Mucosa of rectum (tissue), 2 donors: ENCODE results near the gene RGS6.

Experiments
- H3K27ac ChIP-seq, 2 donors: one replicate each; pipeline ENCODE4 v1.7.0; 2013; ENCODE audit warnings: inconsistent platforms in 2 of 2, low read depth in 2 of 2, low read length in 2 of 2
- H3K27me3 ChIP-seq, 2 donors: one replicate each; pipeline ENCODE4 v1.7.0; 2013; ENCODE audit warnings: low read length in 2 of 2; ENCODE audit not compliant: control insufficient read depth in 2 of 2, insufficient read depth in 2 of 2
- H3K36me3 ChIP-seq, 2 donors: one replicate each; pipeline ENCODE4 v1.7.0; 2013; ENCODE audit warnings: low read length in 2 of 2; ENCODE audit not compliant: control insufficient read depth in 2 of 2, insufficient read depth in 2 of 2
- H3K4me1 ChIP-seq, 2 donors: one replicate each; pipeline ENCODE4 v1.7.0; 2013; ENCODE audit warnings: low read length in 2 of 2, mild to moderate bottlenecking in 1 of 2; ENCODE audit not compliant: control insufficient read depth in 2 of 2, insufficient read depth in 2 of 2
- H3K4me3 ChIP-seq, 2 donors: one replicate each; pipeline ENCODE4 v1.7.0; 2013; ENCODE audit warnings: low read length in 2 of 2
- H3K9ac ChIP-seq, 2 donors: one replicate each; pipeline ENCODE4 v1.7.0; 2013; ENCODE audit warnings: low read length in 2 of 2, low read depth in 1 of 2, mild to moderate bottlenecking in 1 of 2
- H3K9me3 ChIP-seq, 2 donors: one replicate each; pipeline ENCODE4 v1.7.0; 2013; ENCODE audit warnings: low read length in 2 of 2; ENCODE audit not compliant: control insufficient read depth in 2 of 2
- donor health status: healthy.
- donor health status: Normal muscosa, but diverticular disease.

Gene RGS6

DNA sequence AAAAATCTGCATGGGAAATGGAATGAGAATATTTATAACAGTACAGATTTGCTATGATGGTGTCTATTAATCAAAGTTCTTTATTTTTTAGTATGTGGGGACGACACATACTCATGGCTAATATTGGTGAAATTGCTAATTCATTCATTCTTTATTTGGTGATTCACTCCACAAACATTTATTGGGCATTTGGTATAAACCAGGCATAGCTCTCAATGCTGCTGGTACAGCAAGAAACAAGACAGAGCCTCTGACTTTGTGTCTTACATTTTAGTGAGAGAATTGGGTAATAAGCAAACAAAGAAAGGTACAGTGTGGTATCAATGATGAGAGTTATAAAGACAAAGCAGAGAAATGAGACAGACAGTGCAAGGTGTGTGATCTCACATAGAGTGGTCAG is 129.5 kb downstream of the RGS6 start:
- Histone ChIP-seq H3K4me1 (no peaks in the 10 kb centered on the region), H3K36me3 (no peaks in the 10 kb centered on the region), H3K9me3 (no peaks in the 10 kb centered on the region), H3K9ac (no peak overlapping the region), H3K4me3 (no peak overlapping the region), H3K27ac (no peak overlapping the region), H3K27me3 (no peaks in the 10 kb centered on the region)

DNA sequence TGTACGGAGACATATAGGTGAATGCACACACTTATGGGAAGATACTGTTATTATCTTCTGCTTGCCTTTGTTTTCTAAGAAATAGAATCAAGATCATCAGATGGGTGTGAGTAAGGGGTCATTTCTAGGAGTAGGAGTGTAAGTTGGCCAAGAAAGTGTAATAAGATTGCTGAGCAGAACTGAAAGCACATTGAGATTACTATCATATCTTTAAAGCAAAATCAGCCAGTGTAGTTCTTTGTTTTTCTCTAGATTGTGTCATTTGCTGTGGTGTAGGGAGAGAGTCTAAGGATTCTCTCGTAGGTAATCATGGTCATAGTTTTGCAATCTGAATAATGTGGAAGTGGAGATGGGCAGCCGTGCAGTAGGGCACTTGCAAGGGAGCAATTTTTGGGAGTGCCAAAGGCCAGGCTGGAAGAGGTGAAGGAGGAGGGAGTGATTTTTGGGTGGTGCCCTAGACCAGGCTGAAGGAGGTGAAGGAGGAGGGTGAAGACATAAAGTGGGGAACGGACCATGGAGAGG is 131.6 kb downstream of the RGS6 start:
- H3K4me3 ChIP-seq: no peak overlapping the region
- H3K27me3 ChIP-seq: no peaks in the 10 kb centered on the region
- H3K4me1 ChIP-seq: no peaks in the 10 kb centered on the region
- H3K9ac ChIP-seq: no peak overlapping the region
- no peak overlapping the region for H3K27ac ChIP-seq
- no peaks in the 10 kb centered on the region for H3K9me3 ChIP-seq
- no peaks in the 10 kb centered on the region for H3K36me3 ChIP-seq

DNA sequence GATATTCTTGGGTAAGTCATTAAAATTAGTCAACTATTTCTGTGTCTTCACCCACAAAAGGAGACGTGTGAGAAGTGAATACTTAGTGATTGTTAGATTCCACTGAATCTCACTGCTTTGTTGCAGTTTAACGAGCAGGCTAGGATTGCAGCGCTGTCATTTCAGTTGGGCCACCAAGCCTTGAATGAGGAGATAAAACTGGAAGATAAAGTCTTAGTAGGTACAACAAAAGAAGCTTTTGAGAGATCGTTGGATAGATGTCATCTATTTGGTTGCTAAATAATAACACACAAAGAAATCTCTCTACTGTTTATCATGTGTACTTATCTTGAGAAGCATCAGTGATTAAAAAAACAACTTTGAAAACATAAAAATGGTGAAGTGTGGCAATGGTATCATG is 132.3 kb downstream of the RGS6 start:
- Histone ChIP-seq H3K4me3 (no peak overlapping the region), H3K27ac (no peak overlapping the region), H3K27me3 (no peaks in the 10 kb centered on the region), H3K4me1 (no peaks in the 10 kb centered on the region), H3K9ac (no peak overlapping the region), H3K9me3 (no peaks in the 10 kb centered on the region), H3K36me3 (no peaks in the 10 kb centered on the region)

DNA sequence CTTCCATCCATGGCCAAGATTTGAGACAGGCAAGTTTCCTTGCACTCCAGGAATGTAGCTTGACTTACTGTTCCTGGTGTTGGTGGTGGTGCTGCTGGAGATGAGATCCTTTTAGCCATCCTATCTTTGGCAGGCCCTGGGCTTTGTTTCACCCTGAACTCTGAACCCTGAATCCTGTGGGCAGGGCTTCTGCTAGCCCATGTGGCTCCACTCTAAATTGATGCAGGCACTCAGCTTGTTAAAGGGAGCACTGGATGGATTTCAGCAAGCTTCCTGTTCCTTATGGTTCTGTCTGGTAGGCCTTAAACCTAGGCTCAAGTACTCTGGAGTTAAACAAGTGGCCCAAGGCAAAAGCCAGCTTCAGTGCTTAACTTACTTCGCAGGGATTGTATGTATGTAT is 138.2 kb downstream of the RGS6 start:
- H3K27ac ChIP-seq: no peak overlapping the region
- H3K27me3 ChIP-seq: no peaks in the 10 kb centered on the region
- no peaks in the 10 kb centered on the region for H3K9me3 ChIP-seq

DNA sequence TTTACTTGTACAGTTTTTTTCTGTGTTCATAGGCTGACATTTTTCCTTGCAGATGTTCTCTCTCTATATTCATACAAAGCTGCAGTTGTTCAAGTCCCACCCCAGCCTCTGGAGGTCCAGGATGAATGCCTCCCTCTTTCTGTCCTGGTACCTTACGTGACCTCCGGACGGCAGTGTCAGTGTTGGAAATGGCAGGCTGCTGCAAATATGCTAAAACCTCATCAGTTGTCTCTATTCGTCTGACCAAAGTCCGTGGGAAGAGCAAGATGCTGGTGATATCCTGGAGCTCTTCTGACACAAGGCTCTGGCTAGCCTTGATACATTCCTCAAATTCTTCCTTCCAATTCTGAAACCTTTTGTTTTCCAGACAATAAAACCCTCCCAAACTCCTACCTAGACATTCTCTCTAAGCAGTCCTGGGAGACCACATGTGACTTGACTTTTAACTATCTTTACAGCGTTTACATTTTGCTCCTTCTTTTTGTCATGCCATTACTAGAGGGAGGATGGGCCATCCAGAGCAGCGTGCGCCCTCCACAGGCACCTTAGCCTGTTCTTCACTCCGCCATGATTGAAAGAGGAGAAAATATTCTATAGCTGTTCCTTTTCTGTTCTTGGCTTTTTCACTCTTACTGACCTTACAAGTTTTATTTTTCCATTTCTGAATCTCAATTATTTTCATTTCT is 143.6 kb downstream of the RGS6 start:
- Histone ChIP-seq H3K4me1 (no peaks in the 10 kb centered on the region), H3K36me3 (no peaks in the 10 kb centered on the region), H3K9ac (no peak overlapping the region), H3K27ac (no peak overlapping the region), H3K27me3 (no peaks in the 10 kb centered on the region), H3K4me3 (no peak overlapping the region), H3K9me3 (peaks cover 0 to 4% of the 10 kb centered on the region in 2 donors)

More for the DNA sequence above, 138.2 kb downstream of the RGS6 start:
- H3K4me3 ChIP-seq: no peak overlapping the region
- H3K9ac ChIP-seq: no peak overlapping the region
- H3K36me3 ChIP-seq: no peaks in the 10 kb centered on the region
- no peaks in the 10 kb centered on the region for H3K4me1 ChIP-seq

GRCh38 chr14:72081137-72081536 is 148.9 kb downstream of the RGS6 start:
- no peak overlapping the region for H3K9ac ChIP-seq
- no peaks in the 10 kb centered on the region for H3K27me3 ChIP-seq

GRCh38 chr14:72084935-72085334 is 152.7 kb downstream of the RGS6 start:
- Histone ChIP-seq H3K9me3 (peaks cover 0 to 3% of the 10 kb centered on the region in 2 donors), H3K27ac (no peak overlapping the region), H3K9ac (no peak overlapping the region), H3K4me3 (no peak overlapping the region), H3K36me3 (no peaks in the 10 kb centered on the region), H3K27me3 (no peaks in the 10 kb centered on the region), H3K4me1 (no peaks in the 10 kb centered on the region)

More at GRCh38 chr14:72081137-72081536, 148.9 kb downstream of the RGS6 start:
- no peaks in the 10 kb centered on the region for H3K36me3 ChIP-seq
- peaks cover 0 to 4% of the 10 kb centered on the region in 2 donors for H3K9me3 ChIP-seq
- H3K4me1 ChIP-seq: no peaks in the 10 kb centered on the region
- no peak overlapping the region for H3K4me3 ChIP-seq
- no peak overlapping the region for H3K27ac ChIP-seq

- Histone ChIP-seq H3K27ac (no peak overlapping the region), H3K36me3 (no peaks in the 10 kb centered on the region), H3K4me3 (no peak overlapping the region), H3K9ac (no peak overlapping the region), H3K27me3 (no peaks in the 10 kb centered on the region), H3K9me3 (no peaks in the 10 kb centered on the region), H3K4me1 (no peaks in the 10 kb centered on the region)
These were observed 157.4 kb downstream of the RGS6 start for GRCh38 chr14:72089625-72090024.

DNA sequence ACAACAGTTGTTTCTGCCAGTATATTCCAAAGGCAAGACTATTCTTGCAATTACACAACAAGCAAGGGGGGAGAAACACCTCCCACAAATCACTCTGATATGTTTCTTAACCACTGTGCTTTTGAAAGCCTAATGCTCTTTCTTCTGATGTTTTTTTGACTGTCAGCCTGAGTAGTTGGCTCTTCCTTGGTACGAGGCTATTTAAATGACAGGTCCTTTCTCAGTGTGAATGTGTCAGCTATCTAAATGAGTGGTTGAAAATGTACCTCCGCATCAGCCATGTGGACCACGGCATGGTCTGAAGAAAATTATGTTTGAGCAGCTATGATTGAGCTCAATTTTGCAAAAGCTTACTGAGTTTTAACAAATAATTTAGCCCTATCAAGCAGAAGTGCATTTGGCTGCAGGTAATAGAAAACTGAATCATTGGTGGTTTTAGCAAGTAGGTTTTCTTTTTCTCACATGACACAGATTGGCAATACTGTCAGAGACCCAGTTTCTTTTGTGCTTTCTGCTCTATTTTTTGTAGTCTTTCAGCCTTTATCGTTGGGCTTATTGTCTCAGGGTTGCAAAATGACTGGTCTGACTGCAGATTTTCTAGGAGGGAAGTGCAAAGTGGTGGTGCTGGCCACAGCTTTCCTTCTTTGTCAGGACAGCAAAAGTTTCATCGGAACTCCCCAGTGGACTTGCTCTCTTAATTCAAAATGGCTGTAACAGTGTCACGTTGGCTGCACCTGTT is 162.8 kb downstream of the RGS6 start:
- H3K9ac ChIP-seq: no peak overlapping the region
- H3K36me3 ChIP-seq: no peaks in the 10 kb centered on the region
- H3K4me3 ChIP-seq: no peak overlapping the region
- H3K9me3 ChIP-seq: no peaks in the 10 kb centered on the region
- no peaks in the 10 kb centered on the region for H3K27me3 ChIP-seq
- H3K27ac ChIP-seq: no peak overlapping the region
- H3K4me1 ChIP-seq: no peaks in the 10 kb centered on the region

DNA sequence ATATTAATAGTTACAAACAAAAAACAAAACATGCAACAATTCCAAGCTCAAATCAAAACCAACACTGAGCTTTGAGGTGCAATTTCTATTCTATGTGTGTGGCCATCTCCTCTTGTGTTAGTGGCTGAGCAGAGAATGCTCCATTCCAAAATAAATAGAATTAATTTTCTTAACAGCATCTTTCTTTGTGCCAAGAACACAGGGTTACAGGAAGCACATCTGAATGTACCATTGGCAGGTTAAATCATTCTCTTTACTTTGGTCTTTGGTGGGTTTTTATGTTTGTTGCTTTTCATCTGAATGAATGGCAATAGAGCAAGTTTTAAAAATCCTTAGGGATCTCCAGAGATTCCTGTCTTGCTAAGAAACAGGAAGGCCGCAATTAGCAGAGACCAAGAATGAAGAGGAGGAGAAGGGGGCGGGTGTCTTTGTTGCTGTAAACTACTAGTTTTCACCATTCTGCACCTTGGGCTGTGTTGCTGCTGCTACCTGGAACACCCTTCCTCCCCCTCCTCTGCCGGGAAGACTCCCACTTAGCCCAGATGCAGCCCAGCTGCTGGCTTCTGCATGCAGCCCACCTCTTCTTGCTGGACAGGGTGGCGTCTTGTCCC is 165.0 kb downstream of the RGS6 start:
- Histone ChIP-seq H3K27ac (no peak overlapping the region), H3K4me1 (no peaks in the 10 kb centered on the region), H3K36me3 (no peaks in the 10 kb centered on the region), H3K27me3 (no peaks in the 10 kb centered on the region), H3K9me3 (no peaks in the 10 kb centered on the region), H3K4me3 (no peak overlapping the region), H3K9ac (no peak overlapping the region)
